ENCODE results near the gene RNPEPL1.

RNPEPL1 gene

DNA sequence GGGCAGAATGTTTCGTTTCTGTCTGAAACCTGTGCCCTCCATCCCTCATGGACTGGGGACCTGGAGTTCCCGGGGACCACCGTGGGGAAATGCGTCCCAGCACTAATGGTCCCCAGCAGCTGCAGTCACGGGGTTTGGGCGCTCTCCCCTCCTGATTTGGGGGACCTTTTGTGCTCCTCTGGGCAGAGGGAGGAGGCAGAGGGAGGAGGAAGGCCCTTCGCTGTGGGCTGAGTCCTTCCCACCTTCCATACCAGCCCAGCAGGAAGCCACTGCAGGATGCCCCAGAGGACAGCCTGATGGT is 60.2 kb downstream of the RNPEPL1 start:
- no peak for DNase-seq

DNA sequence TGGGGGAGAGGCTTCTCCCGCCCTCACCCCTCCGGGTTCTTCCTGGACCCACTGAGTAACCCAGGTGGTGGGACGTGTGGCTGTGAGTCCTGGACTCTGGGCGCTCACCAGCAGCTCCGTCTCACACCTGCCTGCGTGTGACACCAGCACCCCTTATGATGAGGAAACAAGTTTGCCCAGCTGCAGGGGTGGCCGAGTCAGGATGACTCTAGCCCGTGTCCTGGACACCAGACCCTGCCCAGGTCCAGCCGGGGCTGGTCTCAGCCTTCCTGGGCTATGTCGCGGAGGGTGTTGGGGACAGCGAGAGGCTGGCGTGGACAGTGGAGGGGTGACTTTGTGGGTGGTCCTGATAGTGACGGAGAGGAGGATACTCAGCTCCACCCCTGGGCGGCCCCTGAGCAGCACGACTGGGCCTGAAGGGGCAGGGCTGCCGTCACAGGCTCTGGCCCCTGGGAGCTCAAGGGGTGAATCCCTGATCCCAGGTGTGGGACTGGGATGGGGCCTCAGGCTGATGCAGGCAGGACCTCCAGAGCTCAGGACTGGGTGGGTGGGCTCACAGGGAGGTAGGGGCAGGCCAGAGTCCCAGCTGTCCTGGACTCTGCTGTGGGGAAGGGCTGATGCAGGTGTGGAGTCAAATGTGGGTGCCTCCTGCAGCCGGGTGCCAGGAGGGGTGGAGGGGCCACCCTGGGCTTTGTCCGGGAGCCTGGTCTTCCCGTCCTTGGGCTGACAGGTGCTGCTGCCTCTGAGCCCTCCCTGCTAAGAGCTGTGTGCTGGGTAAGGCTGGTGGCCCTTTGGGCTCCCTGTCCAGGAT is 60.7 kb downstream of the RNPEPL1 start:
- DNase-seq: no peak

DNA sequence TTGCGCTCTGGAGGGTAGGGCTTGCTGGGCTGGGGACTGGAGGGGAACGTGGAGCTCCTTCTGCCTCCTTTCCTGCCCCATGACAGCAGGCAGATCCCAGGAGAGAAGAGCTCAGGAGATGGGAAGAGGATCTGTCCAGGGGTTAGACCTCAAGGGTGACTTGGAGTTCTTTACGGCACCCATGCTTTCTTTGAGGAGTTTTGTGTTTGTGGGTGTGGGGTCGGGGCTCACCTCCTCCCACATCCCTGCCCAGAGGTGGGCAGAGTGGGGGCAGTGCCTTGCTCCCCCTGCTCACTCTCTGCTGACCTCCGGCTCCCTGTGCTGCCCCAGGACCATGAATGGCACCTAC is 61.3 kb downstream of the RNPEPL1 start:
- no peak for DNase-seq

DNA sequence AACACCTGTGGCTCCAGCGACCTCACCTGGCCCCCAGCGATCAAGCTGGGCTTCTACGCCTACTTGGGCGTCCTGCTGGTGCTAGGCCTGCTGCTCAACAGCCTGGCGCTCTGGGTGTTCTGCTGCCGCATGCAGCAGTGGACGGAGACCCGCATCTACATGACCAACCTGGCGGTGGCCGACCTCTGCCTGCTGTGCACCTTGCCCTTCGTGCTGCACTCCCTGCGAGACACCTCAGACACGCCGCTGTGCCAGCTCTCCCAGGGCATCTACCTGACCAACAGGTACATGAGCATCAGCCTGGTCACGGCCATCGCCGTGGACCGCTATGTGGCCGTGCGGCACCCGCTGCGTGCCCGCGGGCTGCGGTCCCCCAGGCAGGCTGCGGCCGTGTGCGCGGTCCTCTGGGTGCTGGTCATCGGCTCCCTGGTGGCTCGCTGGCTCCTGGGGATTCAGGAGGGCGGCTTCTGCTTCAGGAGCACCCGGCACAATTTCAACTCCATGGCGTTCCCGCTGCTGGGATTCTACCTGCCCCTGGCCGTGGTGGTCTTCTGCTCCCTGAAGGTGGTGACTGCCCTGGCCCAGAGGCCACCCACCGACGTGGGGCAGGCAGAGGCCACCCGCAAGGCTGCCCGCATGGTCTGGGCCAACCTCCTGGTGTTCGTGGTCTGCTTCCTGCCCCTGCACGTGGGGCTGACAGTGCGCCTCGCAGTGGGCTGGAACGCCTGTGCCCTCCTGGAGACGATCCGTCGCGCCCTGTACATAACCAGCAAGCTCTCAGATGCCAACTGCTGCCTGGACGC is 61.9 kb downstream of the RNPEPL1 start:
- no peak for DNase-seq

Data from activated CD4-positive, CD25-positive, alpha-beta regulatory T cell (primary cell).